H1 (cell line): ENCODE measurements around the gene LMOD2.

Source experiments
- CTBP2 ChIP-seq: IDR thresholded peaks from 2 replicates; pipeline ENCODE4 v1.7.0; 2011; ENCODE audit warnings: borderline replicate concordance, mild to moderate bottlenecking, moderate library complexity, mixed read lengths, low read length; ENCODE audit not compliant: insufficient read depth, insufficient read length
- EGR1 ChIP-seq: IDR thresholded peaks from 2 replicates; pipeline ENCODE4 v1.6.1; 2011; ENCODE audit warnings: low read depth, low read length, borderline replicate concordance
- HDAC2 ChIP-seq, 2 experiments: fragments of 300-600 bp in 1 of 2; sonication (generic) in 1 of 2; IDR thresholded peaks; 2 replicates each; pipeline ENCODE4 v1.6.1; 2011 to 2012; ENCODE audit warnings: low read depth in 2 of 2, low read length in 2 of 2, mild to moderate bottlenecking in 2 of 2, moderate library complexity in 2 of 2, borderline replicate concordance in 1 of 2, inconsistent platforms in 1 of 2
- MAFK ChIP-seq: IDR thresholded peaks from 2 replicates; pipeline ENCODE4 v1.6.1; 2012; ENCODE audit warnings: low read depth, mild to moderate bottlenecking, improper control_type of control experiment, low read length
- POLR2A ChIP-seq, 2 experiments: IDR thresholded peaks; 1 replicate in 1 of 2; 2 replicates in 1 of 2; pipeline ENCODE4 v1.6.1; 2011; ENCODE audit warnings: low read depth in 2 of 2, low read length in 2 of 2, mild to moderate bottlenecking in 2 of 2; ENCODE audit errors: control extremely low read depth in 1 of 2
- TF ChIP-seq, protein P1 (sequence below), 3 experiments: IDR thresholded peaks; 1 replicate in 2 of 3; 2 replicates in 1 of 3; pipeline versions ENCODE4 v1.5.1 to v1.6.1; 2011; ENCODE audit warnings: low read length in 3 of 3, mild to moderate bottlenecking in 3 of 3, inconsistent platforms in 2 of 3, low read depth in 1 of 3, moderate library complexity in 1 of 3; ENCODE audit not compliant: insufficient read depth in 1 of 3; ENCODE audit errors: control extremely low read depth in 1 of 3

- TF ChIP-seq CTBP2, result no peak
- TF ChIP-seq, protein P1, sequence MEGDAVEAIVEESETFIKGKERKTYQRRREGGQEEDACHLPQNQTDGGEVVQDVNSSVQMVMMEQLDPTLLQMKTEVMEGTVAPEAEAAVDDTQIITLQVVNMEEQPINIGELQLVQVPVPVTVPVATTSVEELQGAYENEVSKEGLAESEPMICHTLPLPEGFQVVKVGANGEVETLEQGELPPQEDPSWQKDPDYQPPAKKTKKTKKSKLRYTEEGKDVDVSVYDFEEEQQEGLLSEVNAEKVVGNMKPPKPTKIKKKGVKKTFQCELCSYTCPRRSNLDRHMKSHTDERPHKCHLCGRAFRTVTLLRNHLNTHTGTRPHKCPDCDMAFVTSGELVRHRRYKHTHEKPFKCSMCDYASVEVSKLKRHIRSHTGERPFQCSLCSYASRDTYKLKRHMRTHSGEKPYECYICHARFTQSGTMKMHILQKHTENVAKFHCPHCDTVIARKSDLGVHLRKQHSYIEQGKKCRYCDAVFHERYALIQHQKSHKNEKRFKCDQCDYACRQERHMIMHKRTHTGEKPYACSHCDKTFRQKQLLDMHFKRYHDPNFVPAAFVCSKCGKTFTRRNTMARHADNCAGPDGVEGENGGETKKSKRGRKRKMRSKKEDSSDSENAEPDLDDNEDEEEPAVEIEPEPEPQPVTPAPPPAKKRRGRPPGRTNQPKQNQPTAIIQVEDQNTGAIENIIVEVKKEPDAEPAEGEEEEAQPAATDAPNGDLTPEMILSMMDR (IDR thresholded peaks at IDR 0.05; ENCODE audit: control extremely low read depth in 1 of 3, insufficient read depth in 1 of 3, low read depth in 1 of 3, low read length in 3 of 3), result no peak
- TF ChIP-seq POLR2A (IDR thresholded peaks at IDR 0.05; ENCODE audit: control extremely low read depth in 1 of 2, low read depth in 2 of 2, low read length in 2 of 2), result no peak
- TF ChIP-seq MAFK, result no peak
- no peak for TF ChIP-seq HDAC2 (IDR thresholded peaks at IDR 0.05; ENCODE audit: borderline replicate concordance in 1 of 2, low read depth in 2 of 2, low read length in 2 of 2)
- TF ChIP-seq EGR1, result no peak
These were observed 48.2 kb upstream of the LMOD2 start for GRCh38 chr7:123607423-123607975.
